ES-I3 (cell line): ENCODE results near the gene NUF2.
"Not testable (repeated sequence)": the region's sequence is repeated elsewhere in the genome, so short reads cannot be mapped to it uniquely, and the experiment has no call there.

ENCODE experiments used
- H3K36me3 ChIP-seq: 2 replicates; pipeline ENCODE4 v1.6.1; 2013; ENCODE audit warnings: mild to moderate bottlenecking, low read length, control low read depth, moderate library complexity; ENCODE audit not compliant: insufficient read depth
- H3K4me1 ChIP-seq: 2 replicates; pipeline ENCODE4 v1.6.1; 2013; ENCODE audit warnings: mild to moderate bottlenecking, control low read depth, low read length; ENCODE audit not compliant: insufficient read depth
- H3K9ac ChIP-seq: 2 replicates; pipeline ENCODE4 v1.6.1; 2013; ENCODE audit warnings: low read depth, mild to moderate bottlenecking, low read length, moderate library complexity
- H3K9me3 ChIP-seq: 2 replicates; pipeline ENCODE4 v1.6.1; 2013; ENCODE audit warnings: mild to moderate bottlenecking, low read length, moderate library complexity; ENCODE audit not compliant: control insufficient read depth, insufficient read depth

The NUF2 gene

GRCh38 chr1:163305441-163305840, 16.3 kb upstream of the NUF2 start:
- H3K9me3 ChIP-seq: no peaks in the 10 kb centered on the region

GRCh38 chr1:163307479-163308171, 14.1 kb upstream of the NUF2 start:
- H3K4me1 ChIP-seq: no peaks in the 10 kb centered on the region
- H3K36me3 ChIP-seq: no peaks in the 10 kb centered on the region
- H3K9ac ChIP-seq: no peak overlapping the region
- no peaks in the 10 kb centered on the region for H3K9me3 ChIP-seq

More at GRCh38 chr1:163305441-163305840, 16.3 kb upstream of the NUF2 start:
- Histone ChIP-seq H3K4me1 (no peaks in the 10 kb centered on the region), H3K36me3 (no peaks in the 10 kb centered on the region), H3K9ac (no peak overlapping the region)

- Histone ChIP-seq H3K4me1 (no peaks in the 10 kb centered on the region), H3K9me3 (no peaks in the 10 kb centered on the region), H3K36me3 (no peaks in the 10 kb centered on the region), H3K9ac (no peak overlapping the region)
Observed at GRCh38 chr1:163308811-163309210, 12.9 kb upstream of the NUF2 start.

GRCh38 chr1:163315773-163316374, 5.9 kb upstream of the NUF2 start:
- H3K9me3 ChIP-seq: no peaks in the 10 kb centered on the region
- no peak overlapping the region for H3K9ac ChIP-seq
- H3K4me1 ChIP-seq: no peaks in the 10 kb centered on the region
- no peaks in the 10 kb centered on the region; the same call in 1 of the 2 replicates for H3K36me3 ChIP-seq

- no peaks in the 10 kb centered on the region for H3K9me3 ChIP-seq
- H3K4me1 ChIP-seq: peaks cover 4% of the 10 kb centered on the region; the same call in 1 of the 2 replicates
- H3K36me3 ChIP-seq: no peaks in the 10 kb centered on the region
- H3K9ac ChIP-seq: peak overlapping the region; percentile 68
Observed at GRCh38 chr1:163320891-163321290, 863 bp upstream of the NUF2 start.

- H3K9me3 ChIP-seq, H3K9ac ChIP-seq, H3K36me3 ChIP-seq, H3K4me1 ChIP-seq: not testable (repeated sequence)
Observed at GRCh38 chr1:163323339-163323738, 1.6 kb downstream of the NUF2 start.

- H3K9ac ChIP-seq: no peak overlapping the region
- H3K4me1 ChIP-seq: no peaks in the 10 kb centered on the region
- H3K9me3 ChIP-seq: no peaks in the 10 kb centered on the region
- H3K36me3 ChIP-seq: peaks cover 5% of the 10 kb centered on the region
Observed at GRCh38 chr1:163331116-163331515, 9.4 kb downstream of the NUF2 start.

- no peaks in the 10 kb centered on the region; the same call in none of the 2 replicates for H3K36me3 ChIP-seq
- no peaks in the 10 kb centered on the region for H3K4me1 ChIP-seq
Observed at GRCh38 chr1:163335216-163335615, 13.5 kb downstream of the NUF2 start.

GRCh38 chr1:163337631-163338030, 15.9 kb downstream of the NUF2 start:
- H3K9ac ChIP-seq: no peak overlapping the region
- no peaks in the 10 kb centered on the region for H3K4me1 ChIP-seq
- H3K9me3 ChIP-seq: no peaks in the 10 kb centered on the region
- no peaks in the 10 kb centered on the region; the same call in none of the 2 replicates for H3K36me3 ChIP-seq

More at GRCh38 chr1:163335216-163335615, 13.5 kb downstream of the NUF2 start:
- no peaks in the 10 kb centered on the region for H3K9me3 ChIP-seq
- H3K9ac ChIP-seq: no peak overlapping the region

- no peaks in the 10 kb centered on the region; the same call in 1 of the 2 replicates for H3K9me3 ChIP-seq
- H3K36me3 ChIP-seq: peaks cover 13% of the 10 kb centered on the region
- no peaks in the 10 kb centered on the region for H3K4me1 ChIP-seq
- H3K9ac ChIP-seq: no peak overlapping the region
Observed at GRCh38 chr1:163346326-163346870, 24.6 kb downstream of the NUF2 start.

GRCh38 chr1:163347106-163347505, 25.4 kb downstream of the NUF2 start:
- H3K36me3 ChIP-seq: peaks cover 13% of the 10 kb centered on the region
- H3K9me3 ChIP-seq: no peaks in the 10 kb centered on the region; the same call in 1 of the 2 replicates
- no peaks in the 10 kb centered on the region for H3K4me1 ChIP-seq
- H3K9ac ChIP-seq: no peak overlapping the region

- Histone ChIP-seq H3K36me3 (peaks cover 4% of the 10 kb centered on the region), H3K9me3 (no peaks in the 10 kb centered on the region; the same call in 1 of the 2 replicates), H3K9ac (no peak overlapping the region), H3K4me1 (no peaks in the 10 kb centered on the region)
Observed at GRCh38 chr1:163351912-163352311, 30.2 kb downstream of the NUF2 start.

- H3K4me1 ChIP-seq: no peaks in the 10 kb centered on the region; the same call in 1 of the 2 replicates
- no peaks in the 10 kb centered on the region for H3K9me3 ChIP-seq
- no peak overlapping the region for H3K9ac ChIP-seq
Observed at GRCh38 chr1:163357378-163357777, 35.6 kb downstream of the NUF2 start.

GRCh38 chr1:163358172-163358571, 36.4 kb downstream of the NUF2 start:
- H3K36me3 ChIP-seq, H3K9ac ChIP-seq, H3K4me1 ChIP-seq, H3K9me3 ChIP-seq: not testable (repeated sequence)

More at GRCh38 chr1:163357378-163357777, 35.6 kb downstream of the NUF2 start:
- no peaks in the 10 kb centered on the region for H3K36me3 ChIP-seq
